Measurements from ENCODE around the gene TROAP. TPM values are rescaled to one million over a fixed set of nuclear protein-coding genes. Genes with fewer than 3 reads are reported as not detected.
A peak's percentile ranks its signal among the peaks of the same experiment; 100 is the strongest.

TROAP gene
- total and polyA plus RNA-seq, 2 experiments from 2014 or later = 46.4 to 47.5 TPM

DNA sequence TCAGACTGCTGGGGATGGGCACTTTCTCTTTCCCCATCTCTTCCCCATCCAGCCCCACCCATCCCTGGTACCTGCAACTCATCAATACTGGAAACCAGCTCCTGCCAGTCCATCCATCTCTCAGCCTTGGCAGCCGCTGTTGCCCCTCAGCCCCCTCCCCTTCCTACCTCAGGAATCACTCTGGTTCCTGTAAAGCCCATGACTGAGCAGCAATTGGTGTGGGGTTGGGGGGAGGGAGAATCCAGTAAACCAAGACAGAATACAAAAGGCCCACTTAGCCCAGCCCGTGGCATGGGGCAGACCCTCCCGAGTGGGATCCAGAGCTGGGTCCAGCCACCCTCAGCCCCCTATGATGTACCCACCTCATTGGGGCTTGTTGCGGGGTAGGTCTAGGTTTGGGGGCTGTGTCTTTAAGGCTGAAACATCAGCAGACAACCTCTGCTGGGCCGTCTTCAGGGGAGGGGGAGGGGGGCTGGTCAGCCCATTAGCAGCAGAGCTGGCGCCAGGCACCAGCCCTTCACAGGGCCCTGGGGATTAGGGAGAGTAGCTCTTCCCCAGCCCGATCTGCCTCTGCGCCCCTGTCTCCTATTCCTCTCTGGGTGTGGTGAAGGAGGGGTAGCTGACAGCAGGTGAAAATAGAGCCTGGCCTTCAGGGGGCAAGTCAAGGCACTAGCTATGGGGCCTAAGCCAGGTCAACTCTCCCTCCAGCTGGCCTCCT, 28.8 kb upstream of the TROAP start (continued):
- TF ChIP-seq, protein P1, sequence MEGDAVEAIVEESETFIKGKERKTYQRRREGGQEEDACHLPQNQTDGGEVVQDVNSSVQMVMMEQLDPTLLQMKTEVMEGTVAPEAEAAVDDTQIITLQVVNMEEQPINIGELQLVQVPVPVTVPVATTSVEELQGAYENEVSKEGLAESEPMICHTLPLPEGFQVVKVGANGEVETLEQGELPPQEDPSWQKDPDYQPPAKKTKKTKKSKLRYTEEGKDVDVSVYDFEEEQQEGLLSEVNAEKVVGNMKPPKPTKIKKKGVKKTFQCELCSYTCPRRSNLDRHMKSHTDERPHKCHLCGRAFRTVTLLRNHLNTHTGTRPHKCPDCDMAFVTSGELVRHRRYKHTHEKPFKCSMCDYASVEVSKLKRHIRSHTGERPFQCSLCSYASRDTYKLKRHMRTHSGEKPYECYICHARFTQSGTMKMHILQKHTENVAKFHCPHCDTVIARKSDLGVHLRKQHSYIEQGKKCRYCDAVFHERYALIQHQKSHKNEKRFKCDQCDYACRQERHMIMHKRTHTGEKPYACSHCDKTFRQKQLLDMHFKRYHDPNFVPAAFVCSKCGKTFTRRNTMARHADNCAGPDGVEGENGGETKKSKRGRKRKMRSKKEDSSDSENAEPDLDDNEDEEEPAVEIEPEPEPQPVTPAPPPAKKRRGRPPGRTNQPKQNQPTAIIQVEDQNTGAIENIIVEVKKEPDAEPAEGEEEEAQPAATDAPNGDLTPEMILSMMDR (conservative IDR thresholded peaks at IDR 0.05; ENCODE audit: low read depth in 2 of 2) = no peak
- TF ChIP-seq, protein P2, sequence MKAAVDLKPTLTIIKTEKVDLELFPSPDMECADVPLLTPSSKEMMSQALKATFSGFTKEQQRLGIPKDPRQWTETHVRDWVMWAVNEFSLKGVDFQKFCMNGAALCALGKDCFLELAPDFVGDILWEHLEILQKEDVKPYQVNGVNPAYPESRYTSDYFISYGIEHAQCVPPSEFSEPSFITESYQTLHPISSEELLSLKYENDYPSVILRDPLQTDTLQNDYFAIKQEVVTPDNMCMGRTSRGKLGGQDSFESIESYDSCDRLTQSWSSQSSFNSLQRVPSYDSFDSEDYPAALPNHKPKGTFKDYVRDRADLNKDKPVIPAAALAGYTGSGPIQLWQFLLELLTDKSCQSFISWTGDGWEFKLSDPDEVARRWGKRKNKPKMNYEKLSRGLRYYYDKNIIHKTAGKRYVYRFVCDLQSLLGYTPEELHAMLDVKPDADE (IDR thresholded peaks at IDR 0.05) = no peak
- TF ChIP-seq POLR2AphosphoS5 (IDR thresholded peaks at IDR 0.05; ENCODE audit: low read depth) (no peak), CREB1 (CRISPR knock-in tag; IDR thresholded peaks at IDR 0.05; ENCODE audit: low read depth) (no peak), EZH2phosphoT487 (IDR thresholded peaks at IDR 0.05; ENCODE audit: unreplicated experiment) (no peak), NANOG (IDR thresholded peaks at IDR 0.05; ENCODE audit: borderline replicate concordance) (no peak)

DNA sequence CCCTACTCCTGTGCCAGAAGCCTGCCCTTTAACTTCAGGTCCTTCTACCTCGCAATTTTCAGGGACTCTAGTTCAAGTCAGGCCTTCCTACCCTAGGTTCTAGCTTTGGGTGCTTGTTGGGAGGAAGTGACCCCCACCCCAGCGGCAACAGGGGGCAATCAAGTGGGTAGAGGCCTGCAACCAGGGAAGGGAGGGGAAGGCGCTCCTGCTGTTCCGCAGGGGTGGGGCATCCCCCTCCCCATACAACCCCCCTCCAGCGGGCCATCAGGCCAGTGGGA, 28.3 kb upstream of the TROAP start:
- no peak for TF ChIP-seq POLR2AphosphoS5 (IDR thresholded peaks at IDR 0.05; ENCODE audit: low read depth)
- peak; percentile 22 for TF ChIP-seq EZH2 (IDR thresholded peaks at IDR 0.05; ENCODE audit: low read depth, unreplicated experiment)
- no peak for ATAC-seq
- H3K9me2 ChIP-seq (ENCODE audit: insufficient read depth) = no peaks in the 10 kb centered on the region
- H3K4me2 ChIP-seq = peak overlapping the region; percentile 81
- no peaks in the 10 kb centered on the region for H3K79me2 ChIP-seq (replicated peaks; ENCODE audit: insufficient read depth)
- Mint-ChIP-seq H3K36me3 (ENCODE audit: low read depth) (no peaks in the 10 kb centered on the region; the same call in 2 of the 3 replicates), H3K9me3 (no peaks in the 10 kb centered on the region), H3K4me1 (peaks cover 22% of the 10 kb centered on the region; the same call in 2 of the 3 replicates), H3K4me3 (0 out of 3 replicates have a peak overlapping the region, but pooled peaks have one; percentile 6), H3K27me3 (ENCODE audit: insufficient read depth, low read depth, poor library complexity) (peaks cover 83% of the 10 kb centered on the region), H3K27ac (no peak overlapping the region)
- peaks cover 25% of the 10 kb centered on the region for H3K4me1 ChIP-seq (ENCODE audit: insufficient read depth)
- peaks cover 9% of the 10 kb centered on the region; the same call in 1 of the 2 replicates for H3F3A ChIP-seq (replicated peaks; ENCODE audit: low read depth)
- no peaks in the 10 kb centered on the region for H3K36me3 ChIP-seq (ENCODE audit: insufficient read depth)
- H3K27me3 ChIP-seq (ENCODE audit: insufficient read depth) = peaks cover 99% of the 10 kb centered on the region
- H3K27ac ChIP-seq (ENCODE audit: low read depth) = no peak overlapping the region
- no peak for DNase-seq (ENCODE audit: low spot score)
- no peaks in the 10 kb centered on the region for H4K20me1 ChIP-seq (replicated peaks; ENCODE audit: insufficient read depth)
- H3K4me3 ChIP-seq = peak overlapping the region; percentile 52
- H2AFZ ChIP-seq = no peak overlapping the region; the same call in 1 of the 2 replicates

DNA sequence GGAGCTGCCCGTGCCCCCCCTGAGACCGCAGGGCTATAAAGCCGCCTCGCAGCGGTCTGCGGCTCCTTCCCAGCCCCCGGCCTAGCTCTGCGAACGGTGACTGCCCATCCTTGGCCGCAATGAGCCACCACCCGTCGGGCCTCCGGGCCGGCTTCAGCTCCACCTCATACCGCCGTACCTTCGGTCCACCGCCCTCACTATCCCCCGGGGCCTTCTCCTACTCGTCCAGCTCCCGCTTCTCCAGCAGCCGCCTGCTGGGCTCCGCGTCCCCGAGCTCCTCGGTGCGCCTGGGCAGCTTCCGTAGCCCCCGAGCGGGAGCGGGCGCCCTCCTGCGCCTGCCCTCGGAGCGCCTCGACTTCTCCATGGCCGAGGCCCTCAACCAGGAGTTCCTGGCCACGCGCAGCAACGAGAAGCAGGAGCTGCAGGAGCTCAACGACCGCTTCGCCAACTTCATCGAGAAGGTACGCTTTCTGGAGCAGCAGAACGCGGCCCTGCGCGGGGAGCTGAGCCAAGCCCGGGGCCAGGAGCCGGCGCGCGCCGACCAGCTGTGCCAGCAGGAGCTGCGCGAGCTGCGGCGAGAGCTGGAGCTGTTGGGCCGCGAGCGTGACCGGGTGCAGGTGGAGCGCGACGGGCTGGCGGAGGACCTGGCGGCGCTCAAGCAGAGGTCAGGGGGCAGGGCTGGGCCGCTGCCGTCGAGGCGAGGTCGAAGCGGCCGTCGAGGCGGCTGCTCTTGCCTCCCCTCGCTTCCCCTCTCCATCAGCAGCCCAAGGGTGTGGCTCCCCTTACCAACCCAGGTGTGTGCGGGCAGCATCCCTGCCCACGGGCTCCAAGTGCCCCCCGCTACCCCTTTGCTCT, 27.7 kb upstream of the TROAP start, which contains the start of gene PRPH:
Gene PRPH (plus strand): TSS at position 66 of the 855 bp plus-strand sequence. CDS start 54 bp downstream, at position 120.
- Histone ChIP-seq H3K9me2 (ENCODE audit: insufficient read depth) (no peaks in the 10 kb centered on the region), H3K4me3 (peak within 1 kb of the TSS; percentile 52), H3K79me2 (replicated peaks; ENCODE audit: insufficient read depth) (no peaks in the 10 kb centered on the region), H3K27me3 (ENCODE audit: insufficient read depth) (peaks cover 94% of the 10 kb centered on the region), H3K27ac (ENCODE audit: low read depth) (no peak within 1 kb of the TSS), H4K20me1 (replicated peaks; ENCODE audit: insufficient read depth) (no peaks in the 10 kb centered on the region), H3K4me2 (peak within 1 kb of the TSS; percentile 81), H3F3A (replicated peaks; ENCODE audit: low read depth) (peaks cover 9% of the 10 kb centered on the region; the same call in 1 of the 2 replicates), H3K36me3 (ENCODE audit: insufficient read depth) (no peaks in the 10 kb centered on the region), H2AFZ (peak within 1 kb of the TSS; percentile 98), H3K4me1 (ENCODE audit: insufficient read depth) (peaks cover 25% of the 10 kb centered on the region)
- no peaks in the 10 kb centered on the region; the same call in 2 of the 3 replicates for H3K36me3 Mint-ChIP-seq (ENCODE audit: low read depth)
- peak; percentile 4 for ATAC-seq
- peaks cover 83% of the 10 kb centered on the region for H3K27me3 Mint-ChIP-seq (ENCODE audit: insufficient read depth, low read depth, poor library complexity)
- peak within 1 kb of the TSS; percentile 57; the same call in 1 of the 3 replicates for H3K4me3 Mint-ChIP-seq
- DNase-seq (ENCODE audit: low spot score) = peak; percentile 45
- H3K4me1 Mint-ChIP-seq = peaks cover 22% of the 10 kb centered on the region; the same call in 2 of the 3 replicates
- H3K9me3 Mint-ChIP-seq = no peaks in the 10 kb centered on the region
- no peak within 1 kb of the TSS for H3K27ac Mint-ChIP-seq
- no peak for TF ChIP-seq STAT1 (IDR thresholded peaks at IDR 0.05; ENCODE audit: unreplicated experiment)
- TF ChIP-seq POLR2AphosphoS5 (IDR thresholded peaks at IDR 0.05; ENCODE audit: low read depth) = no peak
- TF ChIP-seq, protein P3, sequence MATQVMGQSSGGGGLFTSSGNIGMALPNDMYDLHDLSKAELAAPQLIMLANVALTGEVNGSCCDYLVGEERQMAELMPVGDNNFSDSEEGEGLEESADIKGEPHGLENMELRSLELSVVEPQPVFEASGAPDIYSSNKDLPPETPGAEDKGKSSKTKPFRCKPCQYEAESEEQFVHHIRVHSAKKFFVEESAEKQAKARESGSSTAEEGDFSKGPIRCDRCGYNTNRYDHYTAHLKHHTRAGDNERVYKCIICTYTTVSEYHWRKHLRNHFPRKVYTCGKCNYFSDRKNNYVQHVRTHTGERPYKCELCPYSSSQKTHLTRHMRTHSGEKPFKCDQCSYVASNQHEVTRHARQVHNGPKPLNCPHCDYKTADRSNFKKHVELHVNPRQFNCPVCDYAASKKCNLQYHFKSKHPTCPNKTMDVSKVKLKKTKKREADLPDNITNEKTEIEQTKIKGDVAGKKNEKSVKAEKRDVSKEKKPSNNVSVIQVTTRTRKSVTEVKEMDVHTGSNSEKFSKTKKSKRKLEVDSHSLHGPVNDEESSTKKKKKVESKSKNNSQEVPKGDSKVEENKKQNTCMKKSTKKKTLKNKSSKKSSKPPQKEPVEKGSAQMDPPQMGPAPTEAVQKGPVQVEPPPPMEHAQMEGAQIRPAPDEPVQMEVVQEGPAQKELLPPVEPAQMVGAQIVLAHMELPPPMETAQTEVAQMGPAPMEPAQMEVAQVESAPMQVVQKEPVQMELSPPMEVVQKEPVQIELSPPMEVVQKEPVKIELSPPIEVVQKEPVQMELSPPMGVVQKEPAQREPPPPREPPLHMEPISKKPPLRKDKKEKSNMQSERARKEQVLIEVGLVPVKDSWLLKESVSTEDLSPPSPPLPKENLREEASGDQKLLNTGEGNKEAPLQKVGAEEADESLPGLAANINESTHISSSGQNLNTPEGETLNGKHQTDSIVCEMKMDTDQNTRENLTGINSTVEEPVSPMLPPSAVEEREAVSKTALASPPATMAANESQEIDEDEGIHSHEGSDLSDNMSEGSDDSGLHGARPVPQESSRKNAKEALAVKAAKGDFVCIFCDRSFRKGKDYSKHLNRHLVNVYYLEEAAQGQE (IDR thresholded peaks at IDR 0.05; ENCODE audit: unreplicated experiment) = no peak
- TF ChIP-seq ZNF114 (CRISPR knock-in tag; IDR thresholded peaks at IDR 0.05) = no peak
- TF ChIP-seq EZH2 (IDR thresholded peaks at IDR 0.05; ENCODE audit: low read depth, unreplicated experiment) = peak; percentile 96
- TF ChIP-seq, protein P1 (conservative IDR thresholded peaks at IDR 0.05; ENCODE audit: low read depth in 2 of 2) = peak; percentile 14 to 35; a peak in 1 of 4 replicates
- no peak for TF ChIP-seq CREB1 (CRISPR knock-in tag; IDR thresholded peaks at IDR 0.05; ENCODE audit: low read depth)
- TF ChIP-seq JUNB (IDR thresholded peaks at IDR 0.05; ENCODE audit: unreplicated experiment) = no peak
